ENCODE measurements around the gene CHIA. TPM values are rescaled to one million over a fixed set of nuclear protein-coding genes. Genes with fewer than 3 reads are reported as not detected.

Gene CHIA
- total RNA-seq, 4 donors from 2014 or later, result not detected

DNA sequence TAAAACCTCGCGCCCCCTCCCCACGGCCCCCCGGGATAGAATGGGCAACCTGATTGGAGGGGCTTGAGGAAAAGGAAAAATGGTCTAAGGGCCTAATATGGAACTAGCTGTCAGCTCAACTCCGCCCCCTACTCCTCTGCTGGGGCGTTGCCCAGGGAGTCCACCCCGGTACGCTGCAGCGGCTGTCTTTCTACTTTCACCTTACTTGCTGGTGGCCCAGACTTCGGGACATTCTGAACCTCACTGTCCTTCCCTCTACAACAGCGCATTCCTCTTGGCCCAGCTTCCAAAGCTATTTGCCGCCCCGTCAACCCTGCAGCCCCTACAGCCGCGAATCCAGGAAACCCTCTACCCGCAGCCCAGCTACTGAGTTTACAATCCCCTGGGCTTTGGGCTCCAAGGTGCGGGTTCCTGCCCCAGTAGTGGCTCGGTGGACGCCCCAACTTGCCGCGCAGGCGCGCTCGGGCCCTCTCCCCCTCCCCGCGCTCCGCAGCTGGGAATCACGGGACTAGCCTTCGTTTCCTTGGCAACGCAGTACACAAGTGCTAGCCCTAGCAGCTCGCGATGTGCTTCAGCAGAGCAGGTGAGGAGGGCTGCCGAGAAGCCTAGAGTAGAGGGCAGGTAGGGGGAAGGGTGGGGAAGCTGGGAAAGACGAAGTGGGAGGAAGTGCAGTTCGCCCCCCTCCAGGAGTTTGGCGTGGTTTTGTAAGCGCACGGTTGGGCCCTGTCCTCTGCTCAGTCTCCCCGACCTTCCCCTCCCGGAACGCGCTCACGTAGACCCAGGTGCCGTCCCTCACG is 55.6 kb downstream of the CHIA start:
- Histone ChIP-seq H3K4me3 (peak overlapping the region; percentile 37 to 63 (median 50)), H3K4me1 (peaks cover 0 to 13% (median 0%) of the 10 kb centered on the region in 4 donors), H3K27me3 (no peaks in the 10 kb centered on the region), H3K36me3 (no peaks in the 10 kb centered on the region), H3K9me3 (no peaks in the 10 kb centered on the region), H3K27ac (peak overlapping the region in 3 of 4 donors; percentile 23 to 64 (median 62))
- 1% methylated on average over 45 of the region's 45 CpGs for WGBS, 2 donors
- DNase-seq (ENCODE audit: low spot score in 2 of 2), result peak; percentile 67 to 85
- TF ChIP-seq EP300 (IDR thresholded peaks at IDR 0.05) (peak in 1 of 2 donors; percentile 58), POLR2A (IDR thresholded peaks at IDR 0.05) (peak in 1 of 2 donors; percentile 22)
- TF ChIP-seq, protein P1, sequence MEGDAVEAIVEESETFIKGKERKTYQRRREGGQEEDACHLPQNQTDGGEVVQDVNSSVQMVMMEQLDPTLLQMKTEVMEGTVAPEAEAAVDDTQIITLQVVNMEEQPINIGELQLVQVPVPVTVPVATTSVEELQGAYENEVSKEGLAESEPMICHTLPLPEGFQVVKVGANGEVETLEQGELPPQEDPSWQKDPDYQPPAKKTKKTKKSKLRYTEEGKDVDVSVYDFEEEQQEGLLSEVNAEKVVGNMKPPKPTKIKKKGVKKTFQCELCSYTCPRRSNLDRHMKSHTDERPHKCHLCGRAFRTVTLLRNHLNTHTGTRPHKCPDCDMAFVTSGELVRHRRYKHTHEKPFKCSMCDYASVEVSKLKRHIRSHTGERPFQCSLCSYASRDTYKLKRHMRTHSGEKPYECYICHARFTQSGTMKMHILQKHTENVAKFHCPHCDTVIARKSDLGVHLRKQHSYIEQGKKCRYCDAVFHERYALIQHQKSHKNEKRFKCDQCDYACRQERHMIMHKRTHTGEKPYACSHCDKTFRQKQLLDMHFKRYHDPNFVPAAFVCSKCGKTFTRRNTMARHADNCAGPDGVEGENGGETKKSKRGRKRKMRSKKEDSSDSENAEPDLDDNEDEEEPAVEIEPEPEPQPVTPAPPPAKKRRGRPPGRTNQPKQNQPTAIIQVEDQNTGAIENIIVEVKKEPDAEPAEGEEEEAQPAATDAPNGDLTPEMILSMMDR (IDR thresholded peaks at IDR 0.05), result no peak

DNA sequence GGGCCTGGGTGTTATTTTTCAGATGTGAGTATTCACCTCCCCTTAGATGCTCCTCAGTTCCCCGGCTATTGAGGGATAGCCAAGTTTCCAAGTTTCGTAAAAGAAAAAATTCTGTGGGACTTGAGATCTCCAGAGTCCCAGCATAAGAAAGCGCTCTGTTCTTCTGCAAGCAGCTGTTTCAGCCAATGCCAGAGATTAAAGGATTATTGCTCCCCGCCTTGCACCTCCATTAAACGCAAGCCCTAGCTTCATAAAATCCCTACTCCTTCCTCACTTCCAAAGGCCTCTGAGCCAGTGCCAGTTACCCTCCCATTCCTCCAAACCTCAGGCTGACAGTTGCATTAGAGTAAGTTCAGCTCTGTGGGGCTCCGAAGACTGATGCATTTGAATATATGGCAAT is 56.4 kb downstream of the CHIA start:
- TF ChIP-seq EP300 (IDR thresholded peaks at IDR 0.05) (no peak), POLR2A (IDR thresholded peaks at IDR 0.05) (no peak)
- TF ChIP-seq, protein P1 (IDR thresholded peaks at IDR 0.05), result no peak
- WGBS, 2 donors, result 41 to 53% methylated on average over 6 of the region's 6 CpGs
- DNase-seq (ENCODE audit: low spot score in 2 of 2), result no peak
- Histone ChIP-seq H3K36me3 (no peaks in the 10 kb centered on the region), H3K9me3 (no peaks in the 10 kb centered on the region), H3K27me3 (no peaks in the 10 kb centered on the region), H3K4me3 (peak overlapping the region in 1 of 4 donors; percentile 63), H3K4me1 (peaks cover 0 to 13% (median 0%) of the 10 kb centered on the region in 4 donors), H3K27ac (peak overlapping the region in 1 of 4 donors; percentile 64)

DNA sequence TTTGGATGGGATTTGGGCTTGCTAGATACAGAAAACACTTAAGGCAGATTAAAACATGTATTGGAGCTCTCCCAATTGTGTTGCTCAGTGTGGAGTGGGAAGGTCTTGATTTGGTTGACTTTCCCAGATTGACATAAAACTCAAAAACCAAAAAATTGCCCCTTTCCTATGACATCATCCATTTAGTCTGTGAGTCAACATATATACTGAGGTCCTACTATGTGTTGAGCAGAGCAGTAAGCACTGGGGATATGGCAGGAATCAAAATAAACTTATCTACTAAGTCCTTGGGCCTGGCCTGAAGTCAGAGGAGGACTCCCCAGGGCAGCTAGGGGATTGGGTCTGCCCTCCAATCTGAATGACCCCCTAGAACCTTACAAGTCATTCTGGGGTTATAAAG is 61.0 kb downstream of the CHIA start:
- Histone ChIP-seq H3K9me3 (no peaks in the 10 kb centered on the region), H3K27me3 (no peaks in the 10 kb centered on the region), H3K4me1 (peaks cover 0 to 5% (median 0%) of the 10 kb centered on the region in 4 donors), H3K27ac (no peak overlapping the region), H3K4me3 (no peak overlapping the region), H3K36me3 (no peaks in the 10 kb centered on the region)
- TF ChIP-seq, protein P1 (IDR thresholded peaks at IDR 0.05), result no peak
- TF ChIP-seq EP300 (IDR thresholded peaks at IDR 0.05), result no peak
- TF ChIP-seq POLR2A (IDR thresholded peaks at IDR 0.05), result no peak
- no peak for DNase-seq (ENCODE audit: low spot score in 2 of 2)

DNA sequence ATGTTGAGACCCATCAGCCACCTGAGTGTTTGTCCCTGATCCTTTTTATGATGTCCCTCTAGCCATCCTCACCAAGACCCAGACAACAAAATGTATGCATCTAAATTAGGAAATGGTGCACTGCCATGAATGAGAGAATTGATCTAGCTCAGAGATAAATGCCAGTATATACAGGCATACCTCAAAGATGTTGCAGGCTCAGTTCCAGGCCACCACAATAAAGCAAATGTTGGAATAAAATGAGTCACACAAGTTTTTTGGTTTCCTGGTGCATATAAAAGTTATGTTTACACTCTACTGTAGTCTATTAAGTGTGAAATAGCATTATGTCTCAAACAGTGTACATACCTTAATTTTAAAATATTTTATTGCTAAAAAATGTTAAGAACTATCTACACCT is 63.9 kb downstream of the CHIA start:
- TF ChIP-seq, protein P1 (IDR thresholded peaks at IDR 0.05), result no peak
- TF ChIP-seq POLR2A (IDR thresholded peaks at IDR 0.05) (no peak), EP300 (IDR thresholded peaks at IDR 0.05) (no peak)
- no peaks in the 10 kb centered on the region for H3K27me3 ChIP-seq
- no peaks in the 10 kb centered on the region for H3K9me3 ChIP-seq
- no peak for DNase-seq (ENCODE audit: low spot score in 2 of 2)
- H3K36me3 ChIP-seq, result no peaks in the 10 kb centered on the region
- no peaks in the 10 kb centered on the region for H3K4me1 ChIP-seq
- no peak overlapping the region for H3K4me3 ChIP-seq
- no peak overlapping the region for H3K27ac ChIP-seq

DNA sequence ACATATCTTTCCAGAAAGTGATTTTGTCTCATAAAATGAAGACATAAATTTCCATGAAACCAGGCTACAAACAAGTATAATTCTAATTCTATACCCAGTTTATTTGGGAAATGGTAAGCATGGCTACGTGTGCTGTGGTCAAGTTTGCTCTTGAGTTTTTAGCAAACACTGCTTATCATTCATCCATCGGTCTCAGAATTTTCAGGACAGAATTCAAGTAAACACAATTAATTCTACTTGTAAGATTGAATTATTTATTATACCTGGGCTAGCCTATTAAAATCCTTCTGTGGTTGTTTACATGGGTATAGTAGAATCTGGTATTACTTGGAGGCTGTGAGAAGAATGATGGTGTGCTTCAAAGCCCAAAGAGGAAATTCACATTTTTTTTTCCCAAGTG is 68.3 kb downstream of the CHIA start:
- H3K27me3 ChIP-seq, result no peaks in the 10 kb centered on the region
- no peaks in the 10 kb centered on the region for H3K36me3 ChIP-seq
- H3K9me3 ChIP-seq, result no peaks in the 10 kb centered on the region
- 82 to 91% methylated on average over 2 of the region's 2 CpGs for WGBS, 2 donors
- TF ChIP-seq, protein P1 (IDR thresholded peaks at IDR 0.05), result no peak
- TF ChIP-seq EP300 (IDR thresholded peaks at IDR 0.05) (no peak), POLR2A (IDR thresholded peaks at IDR 0.05) (no peak)
- H3K4me1 ChIP-seq, result no peaks in the 10 kb centered on the region
- no peak overlapping the region for H3K27ac ChIP-seq
- DNase-seq (ENCODE audit: low spot score in 2 of 2), result no peak
- H3K4me3 ChIP-seq, result no peak overlapping the region

All from tibial nerve (tissue), 4 donors.